GM18502 (cell line): Measurements from ENCODE around the gene NFIA.

Experiments
- ATAC-seq: cut with Tn5 transposase; IDR thresholded peaks from one replicate; pipeline ENCODE4 v1.9.1; 2021; ENCODE audit warnings: mild to moderate bottlenecking; ENCODE audit not compliant: unreplicated experiment, poor library complexity

Gene NFIA

DNA sequence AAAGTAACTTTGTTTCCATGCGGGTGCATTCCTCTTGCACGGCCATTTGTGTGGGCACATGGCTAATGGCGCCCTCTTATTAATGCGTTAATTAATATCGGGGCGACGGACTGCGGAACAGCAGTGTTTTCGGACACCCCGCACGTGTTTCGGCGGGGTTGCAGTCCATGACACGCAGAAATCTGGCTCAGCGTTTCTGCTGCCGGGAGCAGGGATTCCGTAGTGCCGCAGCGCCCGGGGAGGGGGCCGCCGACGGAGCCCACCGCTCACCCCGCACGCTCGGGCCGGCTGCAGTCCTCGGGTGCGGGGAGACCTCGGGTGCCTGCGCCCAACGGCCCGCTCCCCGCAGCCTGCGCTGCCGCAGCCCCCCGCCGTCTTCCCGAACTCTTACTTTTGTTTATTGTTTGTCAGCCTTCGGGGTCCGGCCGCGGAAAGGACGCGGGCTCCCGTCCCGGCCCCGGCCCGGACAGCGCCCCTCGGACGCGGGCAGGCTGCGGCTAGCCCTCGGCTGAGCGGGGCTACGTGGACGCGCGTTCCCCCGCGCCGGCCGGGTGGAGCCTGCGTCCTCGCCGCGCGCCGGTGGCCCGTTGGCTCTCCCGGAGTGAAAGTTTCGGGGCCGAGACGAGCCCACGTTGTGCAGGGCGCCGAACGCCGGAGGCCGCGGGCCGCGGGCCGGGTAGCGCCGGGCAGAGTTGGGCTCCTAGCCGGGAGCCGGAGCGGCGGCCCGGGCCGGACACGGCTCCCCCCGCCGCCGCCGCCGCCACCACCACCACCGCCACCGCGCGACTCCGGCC is 849 bp downstream of the NFIA start:
- no peak for ATAC-seq

DNA sequence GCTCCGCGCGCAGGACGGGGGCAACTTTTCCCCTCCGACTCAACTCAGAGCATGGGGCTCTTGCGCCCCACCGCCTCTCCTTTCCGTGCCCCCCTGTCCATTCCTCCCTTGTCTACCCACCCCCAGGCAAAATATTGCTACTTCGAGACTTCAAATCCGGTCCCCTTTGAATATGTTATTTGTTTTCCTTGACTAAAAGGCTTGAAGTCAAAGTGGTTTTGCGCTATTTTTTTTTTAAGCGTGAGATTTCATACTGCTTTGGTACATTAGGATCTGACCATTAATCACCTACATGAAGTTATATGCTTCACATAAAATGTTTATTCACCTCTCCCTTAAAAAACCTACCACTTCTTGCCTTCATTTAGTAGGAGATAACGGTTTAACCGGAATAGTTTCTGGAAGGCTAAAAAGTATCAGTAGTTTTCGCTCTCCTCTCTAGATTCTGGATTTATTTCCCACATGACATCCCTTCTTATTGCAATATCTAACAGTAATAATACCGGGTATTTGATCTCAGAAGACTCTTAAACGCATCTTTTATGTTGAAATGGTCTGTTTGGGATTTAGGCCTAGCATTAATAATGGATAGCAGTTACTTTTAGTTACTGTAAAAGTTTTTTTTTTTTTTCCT is 1.6 kb downstream of the NFIA start:
- no peak for ATAC-seq

DNA sequence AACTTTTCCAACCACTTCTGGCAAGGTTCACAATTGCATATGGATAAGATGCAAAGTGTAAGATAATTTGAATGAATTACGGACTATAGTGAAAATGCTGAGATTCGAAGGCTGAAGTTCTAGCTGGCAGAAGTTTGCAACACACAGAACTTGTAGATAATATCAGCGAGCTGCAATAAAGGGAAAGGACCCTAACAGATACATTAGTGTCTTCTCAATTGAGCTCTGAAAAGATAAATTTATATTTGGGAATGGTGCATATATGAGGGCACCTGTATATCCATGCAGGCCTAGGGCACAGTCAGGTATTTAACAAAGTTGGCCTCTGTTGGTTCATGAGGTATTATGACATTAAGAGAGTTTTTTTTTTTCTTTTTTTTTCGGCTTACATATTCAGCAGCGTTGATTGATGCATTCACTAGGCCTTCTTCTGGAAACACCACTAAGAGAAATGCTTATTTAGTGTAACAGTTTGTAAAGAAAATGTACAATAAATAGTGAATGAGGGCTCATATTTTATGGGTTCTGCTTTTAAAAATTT is 2.2 kb downstream of the NFIA start:
- ATAC-seq: no peak

DNA sequence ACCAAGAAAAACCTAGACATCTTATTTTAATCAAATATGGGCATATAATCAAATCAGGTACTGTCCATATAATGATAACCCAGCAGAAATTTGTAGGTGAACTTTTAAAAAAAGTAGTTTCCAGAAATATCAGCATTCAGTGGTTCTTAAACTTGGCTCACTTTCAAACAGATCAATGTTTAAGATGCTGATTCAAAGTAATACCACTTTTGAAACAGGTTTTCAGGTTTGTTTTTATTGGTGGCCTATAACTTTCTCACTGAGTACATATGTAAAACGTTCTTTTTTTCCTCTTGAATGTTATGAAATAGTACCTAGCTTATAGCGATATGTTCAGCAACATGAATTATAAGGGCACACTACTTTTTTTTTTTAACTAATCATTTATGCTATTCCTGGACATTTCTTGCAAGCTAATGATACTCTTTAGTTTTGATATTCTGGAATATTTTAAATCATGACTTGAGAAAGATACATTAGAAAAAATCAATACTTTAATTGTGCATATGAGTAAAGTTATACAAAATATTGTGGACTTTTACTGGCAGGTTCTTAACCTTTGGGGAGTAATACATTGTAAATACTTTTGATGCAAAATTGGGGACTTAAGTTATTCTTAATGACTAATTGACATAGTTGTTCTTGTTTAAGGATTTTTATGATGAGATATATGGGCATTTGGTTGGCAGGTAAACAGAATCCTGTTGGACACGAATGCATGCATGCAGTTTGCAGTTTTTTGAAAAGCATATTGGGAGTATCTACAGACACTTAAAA is 3.0 kb downstream of the NFIA start:
- ATAC-seq: no peak

DNA sequence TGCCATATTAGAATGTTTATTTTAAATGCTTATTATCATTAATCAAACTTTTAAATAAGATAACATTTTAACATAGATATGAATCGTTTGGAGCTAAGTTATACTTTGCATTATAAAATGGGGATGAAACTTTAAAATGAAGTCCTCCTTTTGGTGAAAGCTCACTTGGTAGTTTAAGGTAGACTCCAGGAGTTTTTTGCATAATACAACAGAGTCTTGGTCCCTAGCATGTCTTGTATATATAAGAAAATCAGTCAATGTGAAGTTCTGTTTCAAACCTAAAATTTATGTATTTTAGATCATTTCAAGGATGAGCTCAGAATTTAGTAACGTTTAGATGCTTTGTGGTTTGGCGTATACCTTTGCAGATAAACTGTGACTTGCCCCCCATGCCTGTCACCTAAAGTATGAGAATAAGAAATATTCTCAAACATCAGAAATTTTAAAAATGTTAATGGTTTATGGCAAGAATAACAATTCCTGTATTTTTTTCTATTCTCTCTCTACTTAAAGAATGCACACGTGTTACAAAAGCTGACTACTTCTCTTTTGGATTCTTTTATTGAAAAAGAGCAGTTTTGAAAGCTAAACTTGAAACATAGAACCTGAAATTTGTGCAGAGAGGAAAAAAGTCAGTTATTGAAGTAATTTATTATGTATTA is 3.8 kb downstream of the NFIA start:
- no peak for ATAC-seq

DNA sequence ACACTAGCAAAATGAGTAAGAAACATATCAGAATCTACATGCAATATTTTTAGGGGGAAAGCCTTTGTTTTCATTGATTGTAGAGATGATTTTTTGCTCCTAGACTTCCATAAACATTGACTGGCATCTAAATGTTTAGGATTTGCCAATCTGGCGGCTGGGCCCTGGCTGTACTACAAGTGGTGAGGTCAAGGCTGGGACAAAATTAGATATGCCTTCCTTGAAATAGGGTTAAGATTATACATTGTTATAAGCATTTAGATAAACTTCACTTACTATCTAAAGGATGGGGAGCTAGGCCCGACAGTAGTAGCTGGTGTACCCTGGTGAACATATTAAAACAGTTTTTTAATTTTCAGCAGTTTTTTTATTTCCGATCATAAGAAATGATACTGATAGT is 5.2 kb downstream of the NFIA start:
- ATAC-seq: no peak

DNA sequence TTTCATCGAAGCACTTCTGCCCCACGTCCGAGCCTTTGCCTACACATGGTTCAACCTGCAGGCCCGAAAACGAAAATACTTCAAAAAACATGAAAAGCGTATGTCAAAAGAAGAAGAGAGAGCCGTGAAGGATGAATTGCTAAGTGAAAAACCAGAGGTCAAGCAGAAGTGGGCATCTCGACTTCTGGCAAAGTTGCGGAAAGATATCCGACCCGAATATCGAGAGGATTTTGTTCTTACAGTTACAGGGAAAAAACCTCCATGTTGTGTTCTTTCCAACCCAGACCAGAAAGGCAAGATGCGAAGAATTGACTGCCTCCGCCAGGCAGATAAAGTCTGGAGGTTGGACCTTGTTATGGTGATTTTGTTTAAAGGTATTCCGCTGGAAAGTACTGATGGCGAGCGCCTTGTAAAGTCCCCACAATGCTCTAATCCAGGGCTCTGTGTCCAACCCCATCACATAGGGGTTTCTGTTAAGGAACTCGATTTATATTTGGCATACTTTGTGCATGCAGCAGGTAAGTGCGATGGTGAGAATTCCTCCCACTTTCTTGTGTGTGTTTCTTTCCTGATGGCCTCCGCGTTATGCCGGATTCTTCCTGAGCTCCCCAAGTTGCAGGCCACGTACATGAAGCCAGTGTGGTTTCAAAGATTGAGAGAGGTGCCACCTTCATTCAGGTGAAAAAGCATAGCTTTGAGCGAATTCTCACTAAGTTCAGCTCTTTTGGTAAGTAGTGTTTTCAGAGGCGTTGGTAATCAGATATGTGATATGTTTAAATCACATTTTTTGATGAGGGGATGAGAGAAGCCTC is 6.0 kb downstream of the NFIA start:
- ATAC-seq: no peak

DNA sequence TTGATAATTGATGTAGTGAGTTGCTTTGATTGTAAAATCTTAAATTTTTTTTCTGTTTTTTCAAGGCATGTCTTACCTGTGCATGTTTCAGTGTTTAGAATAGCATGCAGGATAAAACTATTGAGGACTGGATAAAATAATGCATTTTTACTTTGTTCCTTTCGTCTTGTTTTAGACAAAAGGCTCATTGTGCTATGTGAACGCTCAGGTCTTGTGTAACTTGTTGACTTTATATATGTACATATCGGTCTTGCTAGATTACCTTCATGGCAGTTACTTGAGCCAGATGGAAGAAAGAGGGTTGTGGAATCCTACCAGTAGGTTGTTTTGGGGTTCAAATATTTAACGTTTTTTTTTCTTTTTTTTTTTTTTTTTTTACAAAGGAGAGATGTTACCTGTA is 7.0 kb downstream of the NFIA start:
- no peak for ATAC-seq

DNA sequence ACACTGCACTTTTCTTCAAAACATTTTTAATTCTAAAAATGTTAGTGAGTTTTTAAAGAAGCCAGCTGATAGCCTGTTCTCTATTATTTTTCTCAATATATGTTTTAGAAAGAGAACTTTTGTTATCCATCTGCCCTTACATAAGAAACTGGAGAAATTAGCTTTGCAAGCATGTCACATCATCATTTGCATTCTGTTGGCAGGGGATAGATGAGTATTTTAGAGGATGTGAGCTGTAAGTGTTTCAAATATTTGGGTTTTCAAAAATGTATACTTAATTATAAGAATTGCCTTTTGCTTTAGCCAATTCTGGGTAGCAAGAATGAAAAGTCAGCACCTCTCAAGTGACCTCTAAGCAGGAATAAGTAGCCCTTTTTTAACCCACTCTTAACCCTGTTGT is 7.4 kb downstream of the NFIA start:
- ATAC-seq: no peak

DNA sequence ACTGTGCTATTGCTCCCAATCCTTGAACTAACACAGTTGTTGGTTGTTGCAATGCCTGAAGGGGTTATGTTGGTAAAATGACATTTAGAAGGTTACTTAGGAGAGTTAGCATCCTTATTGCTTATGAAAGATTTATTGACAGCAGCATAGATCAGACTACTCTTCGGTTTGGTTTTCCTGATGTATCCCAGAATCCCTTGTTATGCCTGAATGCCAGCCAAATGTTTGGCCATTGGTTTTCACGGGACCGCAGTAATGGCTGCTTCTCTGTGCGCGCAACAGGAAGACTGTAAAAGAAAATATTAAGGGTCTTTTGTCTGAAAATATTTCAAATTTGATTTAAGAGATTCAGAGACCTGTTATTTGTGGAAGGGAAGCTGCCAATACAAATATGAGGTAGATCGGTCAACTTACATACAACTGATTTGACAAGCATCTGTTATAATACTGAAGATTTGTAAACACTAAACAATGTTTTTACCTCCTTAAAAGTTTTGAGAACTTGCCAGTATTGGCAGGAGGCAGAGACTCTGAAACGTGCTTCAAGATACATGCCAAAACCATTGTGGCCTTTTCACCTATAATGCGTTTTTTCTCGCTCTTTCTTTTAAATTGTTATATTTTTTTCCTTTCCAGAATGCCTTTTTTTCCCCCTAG is 8.3 kb downstream of the NFIA start:
- no peak for ATAC-seq

DNA sequence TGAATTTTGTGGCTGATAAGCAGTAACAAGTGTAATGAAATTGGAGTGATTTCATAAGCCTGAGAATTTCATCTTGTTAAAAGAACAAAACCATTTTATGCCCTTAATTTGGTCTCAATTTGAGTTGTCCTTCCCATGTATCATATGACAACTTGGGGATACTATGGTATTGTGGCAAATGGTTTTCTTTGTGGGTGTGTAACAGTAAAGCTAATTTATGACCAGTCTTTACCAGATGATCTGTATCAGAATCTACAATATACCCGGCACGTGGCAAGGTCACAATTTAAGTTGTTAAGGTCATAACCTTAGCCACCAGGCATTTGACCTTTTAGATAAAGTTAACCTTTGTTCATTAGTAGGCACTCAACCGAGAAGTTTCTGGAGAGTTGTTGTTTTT is 9.1 kb downstream of the NFIA start:
- no peak for ATAC-seq

DNA sequence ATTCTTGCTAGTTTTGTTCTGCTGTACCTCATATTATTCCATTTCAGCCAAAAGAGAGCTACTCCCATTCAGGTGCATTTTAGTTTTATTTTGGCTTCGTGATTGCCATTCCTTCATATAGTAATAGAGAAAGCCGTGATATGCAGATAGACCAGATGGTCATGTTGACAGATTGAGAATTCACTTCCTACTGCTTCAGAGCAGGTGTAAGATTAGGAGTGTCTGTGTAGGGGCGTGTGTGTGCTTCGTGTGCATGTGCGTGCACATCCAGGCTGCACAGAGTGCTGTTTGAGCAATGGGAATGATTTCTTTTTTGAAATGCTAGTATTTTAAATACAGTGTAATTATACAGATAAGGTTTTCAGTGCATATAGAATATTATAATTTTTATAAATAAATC is 10.3 kb downstream of the NFIA start:
- ATAC-seq: no peak

DNA sequence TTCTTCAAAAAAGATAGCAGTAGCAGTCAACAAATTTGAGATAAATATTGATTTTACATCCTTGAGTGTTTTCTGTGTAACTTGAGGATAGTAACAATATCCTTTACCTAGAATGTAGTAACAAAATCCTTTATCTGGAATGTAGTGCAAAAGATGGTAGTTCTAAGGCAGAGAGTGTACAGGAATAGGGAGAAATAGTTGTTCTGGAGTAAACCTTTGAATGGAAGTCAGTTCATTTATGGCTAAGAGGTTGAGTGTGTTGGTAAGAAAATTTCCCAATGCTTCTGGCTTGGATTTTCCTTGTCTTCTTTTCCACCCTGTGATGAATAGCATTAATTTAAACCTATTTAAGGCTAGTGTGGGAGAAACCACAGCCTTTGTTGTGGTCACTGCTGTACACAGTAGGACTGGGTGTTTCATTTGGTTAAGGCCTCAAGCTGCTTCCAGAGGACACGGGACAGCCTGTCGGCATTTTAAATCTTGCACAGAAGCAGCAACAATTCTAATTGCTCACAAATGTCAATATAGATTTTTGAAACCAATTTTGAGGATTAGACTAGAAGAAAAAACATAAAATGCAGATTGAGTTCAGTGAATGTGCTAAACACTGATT is 11.3 kb downstream of the NFIA start:
- ATAC-seq: no peak

DNA sequence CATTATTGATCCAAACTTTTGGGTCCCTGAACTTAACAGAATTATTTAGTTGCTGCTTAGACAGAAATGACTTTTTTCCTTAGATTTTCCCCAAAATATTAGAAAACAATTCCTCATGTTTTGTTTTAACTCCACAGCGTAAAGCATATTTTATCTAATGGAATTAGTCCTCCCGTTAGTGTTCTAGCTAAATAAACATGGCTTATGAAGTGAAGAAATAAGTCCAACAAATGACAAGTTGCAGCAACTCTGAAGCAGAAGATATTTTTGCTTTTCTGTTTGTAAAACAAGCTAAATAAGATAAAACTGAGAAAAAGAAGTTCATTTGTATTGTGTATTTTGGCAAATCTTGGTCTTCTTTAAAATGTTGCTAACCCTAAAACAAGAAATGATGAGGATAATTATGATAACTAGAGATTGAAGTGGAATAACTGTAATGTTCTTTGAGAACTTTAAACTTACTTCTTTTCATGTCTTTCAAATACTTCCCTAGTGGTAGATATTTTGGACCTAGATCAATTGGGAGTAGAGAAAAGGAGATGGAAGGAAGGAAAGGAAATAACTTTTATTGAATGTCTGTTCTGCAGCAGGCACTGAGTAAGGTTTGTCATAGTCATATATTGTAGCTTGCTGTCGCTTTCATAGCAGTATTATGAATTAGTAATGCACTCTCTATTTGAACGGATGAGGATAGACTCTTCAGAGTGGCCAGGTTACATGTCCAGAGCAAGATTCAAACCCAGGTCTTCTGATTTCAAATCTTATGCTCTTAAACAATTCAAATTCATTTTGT is 12.5 kb downstream of the NFIA start:
- ATAC-seq: no peak

DNA sequence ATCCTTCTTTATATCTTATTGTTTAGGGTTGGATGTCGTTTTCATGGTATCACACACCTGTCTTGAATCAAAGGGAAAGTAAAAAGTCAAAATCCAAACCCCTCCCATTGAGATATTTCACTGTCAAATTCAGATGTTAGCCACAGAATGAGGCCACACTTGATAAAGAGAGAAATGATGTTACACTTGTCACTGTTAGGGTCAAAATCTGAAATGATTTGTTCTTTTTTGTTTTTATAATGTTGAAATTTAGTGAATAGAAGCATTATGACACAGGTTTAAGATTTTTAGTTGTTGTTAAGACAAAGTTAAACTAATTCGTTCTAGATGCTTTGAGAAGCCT is 13.1 kb downstream of the NFIA start:
- no peak for ATAC-seq

DNA sequence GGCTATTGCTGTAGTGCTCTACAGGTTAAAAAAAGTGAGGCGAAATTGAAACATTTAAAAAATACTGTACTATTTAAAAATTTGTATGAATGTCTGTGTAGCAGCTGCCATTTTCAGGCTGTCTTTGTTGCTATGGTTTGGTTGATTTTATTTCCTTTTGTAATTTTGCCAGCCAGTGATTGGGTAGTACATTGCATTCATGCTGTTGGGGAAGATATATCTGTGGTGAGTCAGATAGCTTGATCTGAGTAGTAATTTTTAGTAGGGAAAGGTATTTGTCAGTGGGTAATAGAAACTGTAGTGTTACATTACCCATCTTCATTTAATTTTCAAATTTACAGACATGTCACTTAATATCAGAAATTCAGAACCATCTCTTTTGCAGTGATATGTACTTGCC is 15.0 kb downstream of the NFIA start:
- no peak for ATAC-seq

DNA sequence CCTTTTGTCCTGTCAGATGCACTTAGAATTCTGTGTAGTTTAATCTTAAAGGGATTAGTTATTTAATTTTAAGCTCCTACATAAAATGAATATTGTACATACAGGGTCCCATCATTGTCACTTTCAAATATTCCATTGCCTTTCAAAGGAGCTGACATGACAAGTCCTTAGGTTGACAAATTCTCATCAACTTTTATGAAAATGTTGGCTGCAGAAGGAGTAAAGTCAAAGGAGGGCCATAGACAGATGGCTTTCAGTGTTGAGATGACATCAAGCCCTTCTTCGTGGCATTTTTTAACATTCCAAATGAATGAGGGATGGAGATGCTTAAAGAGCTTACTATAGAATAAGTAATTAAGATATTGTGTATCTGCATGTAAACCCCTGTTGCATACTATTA is 15.4 kb downstream of the NFIA start:
- no peak for ATAC-seq

DNA sequence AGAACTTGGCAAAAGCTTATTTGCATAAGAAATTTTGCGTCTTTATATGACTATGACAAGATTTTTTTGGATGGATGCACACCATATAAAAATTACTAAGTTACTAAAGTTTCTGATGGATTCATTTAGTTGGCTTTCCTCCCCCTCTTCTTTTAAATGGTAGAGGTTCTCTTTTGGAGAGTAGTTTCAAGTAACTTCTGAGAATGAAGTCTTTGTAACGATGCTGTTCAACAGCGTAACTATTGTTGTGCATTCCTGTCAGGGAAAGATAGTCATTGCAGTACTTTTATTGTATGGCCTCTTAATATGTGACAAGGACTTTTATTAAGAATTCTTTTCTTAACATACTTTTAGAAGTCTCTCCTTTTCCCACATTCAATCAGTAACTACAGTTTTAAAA is 16.0 kb downstream of the NFIA start:
- no peak for ATAC-seq
